HG02759 (cell line): ENCODE measurements around the gene CBX8.

Source experiments
- ATAC-seq: cut with Tn5 transposase; IDR thresholded peaks from one replicate; pipeline ENCODE4 v1.9.1; 2021; ENCODE audit warnings: mild to moderate bottlenecking, moderate library complexity; ENCODE audit not compliant: unreplicated experiment

CBX8 gene

DNA sequence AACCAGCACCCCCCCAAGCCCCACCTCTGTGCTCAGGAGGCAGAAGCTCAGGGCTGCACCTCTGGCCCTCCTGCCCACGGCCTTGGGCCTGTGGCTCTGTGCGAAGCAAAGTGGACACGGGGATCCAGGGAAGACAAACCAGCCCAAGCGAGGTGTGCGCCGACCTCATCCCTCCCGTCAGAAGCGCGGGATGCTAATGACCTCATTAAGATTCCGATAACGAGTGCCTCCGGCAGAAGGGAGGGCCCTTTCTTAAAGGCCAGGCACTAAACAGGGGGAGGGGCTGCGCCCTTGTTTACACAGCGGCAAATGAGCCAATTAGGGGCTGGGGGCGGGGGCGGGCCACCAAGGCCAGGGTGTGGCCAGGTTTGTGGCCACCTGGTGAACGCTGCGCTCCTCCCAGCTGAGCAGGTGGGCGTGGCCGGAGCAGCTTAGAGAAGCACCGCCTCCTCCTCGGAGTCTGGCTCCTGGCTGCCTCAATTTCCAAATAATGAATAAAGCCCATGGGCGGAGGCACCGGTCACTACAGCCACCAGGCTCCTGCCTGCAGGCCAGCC lies 39.2 kb upstream of the CBX8 start:
- no peak for ATAC-seq

DNA sequence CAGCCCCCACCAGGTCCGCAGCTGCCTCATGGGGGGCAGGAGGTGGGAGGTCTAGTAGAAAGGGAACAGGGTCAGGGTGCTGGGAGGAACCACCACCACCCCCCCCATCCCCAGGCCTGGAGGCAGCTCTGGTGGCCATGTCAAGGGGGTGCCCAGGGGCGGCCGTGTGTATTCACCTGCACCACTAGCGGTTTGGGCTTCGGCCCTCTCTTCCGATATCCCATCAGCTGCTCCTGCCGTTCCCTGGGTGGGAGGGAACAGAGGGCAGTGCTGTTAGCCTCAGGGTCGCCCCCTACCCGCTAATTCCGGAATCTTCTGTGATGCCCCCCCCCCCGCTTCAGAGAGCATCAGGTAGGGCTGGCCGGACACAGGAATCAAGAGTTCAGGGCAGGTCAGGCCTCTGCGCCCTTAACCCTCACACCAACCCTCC lies 38.6 kb upstream of the CBX8 start:
- no peak for ATAC-seq

DNA sequence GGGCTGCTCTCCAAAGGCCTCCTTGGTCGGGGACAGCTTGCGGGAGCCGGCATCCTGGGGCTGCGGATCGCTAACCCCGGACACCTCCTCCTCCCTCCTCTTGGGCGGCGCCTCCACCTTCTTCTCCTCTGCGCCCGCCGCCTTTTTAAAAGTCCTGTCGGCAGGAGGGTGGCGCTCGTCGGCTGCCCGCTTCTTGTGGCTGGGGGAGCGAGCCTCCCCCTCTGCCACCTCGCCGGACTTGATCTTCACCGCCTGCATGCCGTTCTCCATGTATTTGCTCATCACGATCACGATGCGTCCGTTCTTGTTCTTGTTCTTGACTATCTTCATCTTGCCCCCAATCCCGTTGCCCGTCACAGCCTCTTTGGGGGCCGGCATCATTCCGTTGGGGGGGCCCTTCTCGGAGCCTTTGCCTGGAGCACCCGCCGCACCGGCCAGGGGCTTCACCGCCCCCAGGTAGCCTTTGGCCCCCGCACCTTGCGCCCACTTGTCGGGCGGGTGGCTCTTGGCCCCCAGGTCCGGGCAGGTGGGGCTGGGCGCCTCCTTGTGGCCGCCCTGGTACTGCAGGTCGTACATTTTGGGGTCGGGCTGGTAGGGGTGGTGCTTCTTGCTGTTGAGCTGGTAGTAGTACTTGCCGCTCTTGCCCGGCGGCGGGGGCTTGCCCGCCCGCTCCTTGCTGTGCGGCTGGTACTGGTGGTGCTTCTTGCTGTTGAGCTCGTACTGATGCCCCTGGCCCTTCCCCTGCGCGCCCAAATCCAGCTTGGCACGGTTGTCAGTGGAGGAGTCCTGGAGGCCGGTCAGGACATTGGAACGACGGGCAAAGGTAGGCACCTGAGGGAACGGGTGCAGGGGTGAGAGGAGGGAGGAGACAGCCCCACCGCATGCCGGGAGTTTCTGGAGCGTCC lies 37.9 kb upstream of the CBX8 start:
- ATAC-seq, result no peak

DNA sequence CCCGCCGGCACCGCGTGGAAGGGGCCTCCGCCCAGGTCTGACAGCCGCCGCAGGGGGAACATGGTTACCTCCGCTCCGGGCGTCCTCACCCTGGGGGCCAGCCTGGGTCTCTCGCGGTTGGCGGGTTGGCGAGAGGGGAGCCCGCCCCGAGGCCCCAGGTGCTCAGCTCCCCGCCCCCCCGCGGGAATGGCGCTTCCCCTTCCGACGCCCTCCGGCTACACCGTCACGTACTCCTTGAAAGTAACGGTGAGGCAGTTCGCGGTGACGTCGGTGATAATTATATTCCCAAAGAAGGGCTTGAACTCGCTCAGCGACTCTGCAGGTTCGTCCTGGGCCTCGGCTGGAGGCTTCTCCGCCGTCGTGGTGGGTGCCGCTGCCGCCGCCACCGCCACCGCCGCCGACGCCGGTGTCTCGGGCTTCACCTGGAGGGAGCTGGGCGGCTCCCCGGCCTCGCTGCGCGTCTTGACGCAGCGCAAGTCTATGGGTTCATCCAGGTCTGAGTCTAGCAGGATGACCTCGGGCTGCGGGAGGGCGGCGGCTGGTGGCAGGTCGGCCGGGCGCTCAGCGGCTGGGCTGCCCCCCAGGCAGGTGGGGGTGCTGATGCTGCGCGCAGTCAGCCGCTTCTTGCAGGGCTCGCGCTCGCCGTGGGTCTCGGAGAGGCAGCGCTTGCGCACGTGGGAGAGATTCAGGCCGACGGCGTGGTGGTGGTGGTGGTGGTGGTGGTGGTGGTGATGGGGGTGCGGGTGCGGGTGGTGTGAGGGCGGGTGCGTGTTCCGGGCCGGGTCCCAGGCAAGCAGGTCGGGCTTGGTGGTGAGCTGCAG lies 37.1 kb upstream of the CBX8 start:
- ATAC-seq, result no peak

DNA sequence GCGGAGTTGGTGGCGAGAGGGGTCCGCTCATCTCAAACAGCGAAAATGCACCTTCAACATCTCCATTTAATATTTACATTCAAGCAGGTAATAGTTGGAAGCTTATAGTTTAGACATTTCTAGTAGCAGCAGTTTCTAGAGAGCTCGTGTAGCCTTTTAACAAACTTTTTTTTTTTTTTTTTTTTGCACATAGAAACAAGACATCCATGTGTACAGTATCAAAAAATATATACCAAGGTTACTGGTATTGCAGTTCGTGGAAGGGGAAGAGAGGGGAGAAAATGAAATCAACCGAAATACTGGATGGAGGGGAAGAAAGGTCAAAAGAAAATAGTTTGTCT lies 36.2 kb upstream of the CBX8 start:
- no peak for ATAC-seq

DNA sequence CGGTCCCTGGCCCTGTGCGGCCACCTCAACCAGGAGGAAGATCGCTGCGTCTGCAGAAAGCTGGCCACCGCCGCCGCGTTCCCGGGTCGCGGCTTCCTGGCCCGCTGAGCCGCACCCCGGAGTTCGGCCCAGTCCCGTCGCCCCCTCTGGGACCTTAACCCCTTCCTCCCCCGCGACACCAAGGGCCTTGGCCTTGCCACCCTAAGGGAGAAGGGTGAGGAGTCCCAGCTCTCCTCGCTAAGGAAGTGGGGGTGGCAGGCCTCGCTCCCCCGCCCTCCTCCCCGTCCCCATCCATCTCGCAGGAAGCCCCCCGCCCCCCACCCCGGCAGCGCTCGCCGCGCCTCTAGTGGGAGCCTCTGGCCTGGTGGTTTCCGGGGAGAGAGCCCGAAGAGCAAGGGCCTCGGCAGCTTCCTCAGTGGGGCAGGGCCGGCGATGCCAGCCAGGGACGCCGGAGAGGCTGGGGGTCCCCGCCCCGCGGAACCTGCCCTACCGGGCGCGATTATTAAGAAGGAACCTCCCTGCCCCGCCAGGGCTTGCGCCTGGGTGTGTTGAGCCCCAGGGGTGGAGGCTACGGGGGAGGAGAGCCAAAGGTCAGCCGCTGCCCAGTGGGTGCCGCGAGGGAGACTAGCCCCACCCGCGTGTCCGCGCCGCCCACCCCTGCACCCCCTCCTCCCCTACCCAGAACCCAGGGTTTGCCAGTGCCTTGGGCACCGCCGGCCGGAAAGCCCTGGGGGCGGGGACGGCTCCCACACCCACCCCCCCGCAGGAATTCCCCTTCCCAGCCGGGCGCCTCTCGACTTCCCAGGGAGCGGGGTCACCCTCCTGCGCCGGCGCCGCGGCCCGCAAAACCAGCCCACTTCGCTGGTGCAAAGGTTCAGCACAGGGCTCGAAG lies 35.6 kb upstream of the CBX8 start:
- no peak for ATAC-seq

DNA sequence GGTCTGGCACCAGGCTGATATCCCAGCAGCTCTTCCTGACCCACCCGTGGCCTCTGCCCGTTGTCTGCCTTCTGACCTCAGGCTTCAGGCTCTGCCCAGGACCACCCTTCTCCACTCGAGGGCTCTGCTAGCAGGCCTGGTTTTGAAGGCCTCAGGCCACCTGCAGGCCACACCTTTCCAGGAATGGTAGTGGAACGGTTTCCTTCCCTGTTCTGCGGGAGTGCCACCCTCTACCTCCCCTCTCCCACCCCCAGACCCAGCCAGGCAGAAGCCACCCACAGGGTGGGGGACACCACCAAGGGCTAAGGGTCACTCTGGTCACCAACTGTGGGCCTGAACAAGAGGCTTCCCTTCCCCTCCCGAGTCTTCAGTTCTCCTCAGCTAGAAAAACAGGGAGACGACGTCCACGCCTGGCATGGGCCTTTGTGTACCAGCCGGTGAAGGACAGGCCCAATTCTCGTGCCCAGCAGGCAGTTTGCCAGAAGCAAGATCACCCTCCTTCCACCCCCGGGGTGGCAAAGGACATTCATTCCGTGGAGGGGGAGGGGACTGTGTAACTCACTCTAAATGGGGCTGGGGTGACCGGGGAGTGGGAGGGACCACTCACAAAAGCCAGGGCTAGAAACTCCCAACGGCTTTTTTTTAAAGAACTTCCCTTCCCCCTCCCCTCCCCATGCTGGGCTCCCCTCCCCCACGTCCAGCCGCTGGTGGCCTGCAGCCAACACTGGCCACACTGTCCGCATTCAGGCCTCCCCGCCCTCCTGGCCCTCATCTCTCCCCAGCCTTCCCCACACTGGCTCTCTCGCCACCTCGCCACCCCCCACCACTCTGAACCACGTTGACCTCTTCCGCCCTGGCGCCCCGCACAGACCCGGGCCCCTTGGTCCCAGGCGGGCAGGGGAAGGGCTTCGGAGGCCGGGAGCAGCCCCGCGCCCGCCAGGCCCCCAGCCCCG lies 34.7 kb upstream of the CBX8 start:
- no peak for ATAC-seq

DNA sequence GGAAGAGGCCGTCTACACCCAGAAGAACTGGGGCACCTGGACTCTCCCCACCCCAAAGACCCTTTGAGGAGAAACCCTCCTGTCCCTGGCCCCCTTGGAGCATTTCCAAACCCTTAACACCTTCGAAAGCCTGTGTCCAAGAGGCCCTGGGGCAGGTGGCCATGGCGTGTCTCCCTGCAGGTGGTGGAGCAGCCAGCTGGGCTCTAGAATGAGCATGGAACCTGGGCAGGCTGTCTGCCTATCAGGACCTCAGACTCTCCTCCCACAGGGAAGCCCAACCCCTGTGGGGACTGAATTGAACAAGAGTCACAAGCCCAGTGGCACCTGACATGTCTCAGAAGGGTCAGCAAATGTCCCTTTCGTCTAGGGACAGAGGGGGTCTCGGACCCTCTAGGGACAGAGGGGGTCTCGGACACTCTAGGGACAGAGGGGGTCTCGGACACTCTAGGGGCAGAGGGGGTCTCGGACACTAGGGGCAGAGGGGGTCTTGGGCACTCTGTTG lies 33.9 kb upstream of the CBX8 start:
- ATAC-seq, result no peak

DNA sequence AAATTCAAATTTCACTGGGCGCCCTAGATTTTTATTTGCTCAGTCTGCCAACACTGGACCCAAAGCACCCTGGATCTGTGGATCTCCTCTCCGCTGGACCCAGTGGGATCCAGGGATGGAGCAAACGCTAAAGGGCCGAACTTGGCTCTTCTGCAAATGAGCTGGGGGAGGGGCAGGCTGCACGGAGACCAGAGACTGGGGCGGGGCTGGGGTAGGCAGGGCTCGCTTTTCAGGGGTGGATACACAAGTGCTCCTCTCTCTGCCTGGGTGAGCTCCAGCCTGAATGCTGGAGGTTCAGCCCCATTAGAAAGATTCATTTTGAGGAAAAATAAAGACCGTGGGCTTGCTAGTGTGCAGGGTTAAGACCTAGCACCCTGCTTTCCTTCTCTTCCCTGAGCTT lies 33.4 kb upstream of the CBX8 start:
- ATAC-seq, result no peak

DNA sequence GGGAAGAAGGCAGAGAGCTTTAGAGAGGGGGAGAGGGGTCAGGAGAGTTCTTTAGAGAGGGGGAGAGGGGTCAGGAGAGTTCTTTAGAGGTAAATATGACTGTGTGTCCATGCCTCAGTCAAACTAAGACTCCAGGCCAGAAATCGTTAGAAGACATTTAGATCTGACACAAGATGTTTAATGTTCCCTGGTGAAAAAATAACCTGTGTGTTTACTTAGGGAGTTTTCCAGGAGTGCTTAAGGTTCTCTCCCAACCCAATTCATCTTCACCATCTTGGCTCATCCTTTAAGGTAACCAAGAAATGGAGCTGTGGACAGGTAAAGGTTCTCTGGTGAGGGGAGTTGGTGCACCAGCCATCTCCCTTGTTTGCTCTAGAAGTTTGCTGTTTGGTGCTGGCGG lies 32.6 kb upstream of the CBX8 start:
- ATAC-seq, result no peak

DNA sequence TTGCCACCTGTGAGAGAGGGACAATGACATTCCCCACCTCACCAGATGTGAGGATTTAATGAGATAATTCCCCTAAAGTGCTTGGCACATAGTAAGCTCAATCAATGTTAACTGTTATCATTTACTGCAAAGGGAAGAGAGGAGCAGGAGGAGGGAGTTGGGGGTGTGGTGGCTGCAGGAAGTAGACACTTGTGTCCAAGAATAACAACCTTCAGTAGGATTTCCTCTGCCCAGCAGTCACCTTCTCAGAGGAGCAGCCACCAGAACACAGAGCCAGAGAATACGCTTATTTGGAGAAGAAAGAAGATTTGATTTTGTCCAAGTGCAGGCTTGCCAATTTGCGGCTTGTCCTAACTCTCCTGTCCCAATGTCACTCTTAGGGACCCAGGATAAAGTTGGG lies 32.1 kb upstream of the CBX8 start:
- ATAC-seq, result no peak

DNA sequence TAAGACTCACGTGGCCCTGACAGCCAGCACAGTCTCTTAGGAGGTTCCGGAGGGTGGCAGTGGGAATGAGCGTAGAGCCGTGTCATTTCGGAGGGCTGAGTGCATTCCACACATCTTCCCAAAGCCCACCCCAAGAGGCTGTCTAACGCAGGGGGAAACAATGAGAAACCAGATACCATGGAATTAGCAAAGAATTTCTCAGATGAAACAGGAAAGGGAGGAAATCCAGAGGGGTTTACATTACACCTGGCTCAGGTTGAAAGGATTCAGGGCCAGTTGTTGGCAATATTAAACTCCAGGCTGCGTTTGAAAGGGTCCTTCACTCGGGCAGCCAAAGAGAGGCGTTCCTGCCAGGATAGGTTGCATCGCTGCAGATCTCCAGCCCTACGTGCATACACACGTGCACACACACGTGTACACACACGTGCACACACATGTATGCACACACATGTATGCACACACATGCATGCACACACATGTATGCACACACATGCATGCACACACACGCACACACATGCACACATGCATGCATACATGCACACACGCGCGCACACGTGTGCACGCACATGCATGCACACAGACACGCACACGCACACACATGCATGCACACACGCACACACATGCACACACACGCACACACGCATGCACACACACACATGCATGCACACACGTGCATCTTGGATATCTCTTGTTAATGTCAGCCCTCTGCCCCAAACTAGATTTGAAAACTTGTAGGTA lies 30.1 kb upstream of the CBX8 start:
- ATAC-seq, result no peak

DNA sequence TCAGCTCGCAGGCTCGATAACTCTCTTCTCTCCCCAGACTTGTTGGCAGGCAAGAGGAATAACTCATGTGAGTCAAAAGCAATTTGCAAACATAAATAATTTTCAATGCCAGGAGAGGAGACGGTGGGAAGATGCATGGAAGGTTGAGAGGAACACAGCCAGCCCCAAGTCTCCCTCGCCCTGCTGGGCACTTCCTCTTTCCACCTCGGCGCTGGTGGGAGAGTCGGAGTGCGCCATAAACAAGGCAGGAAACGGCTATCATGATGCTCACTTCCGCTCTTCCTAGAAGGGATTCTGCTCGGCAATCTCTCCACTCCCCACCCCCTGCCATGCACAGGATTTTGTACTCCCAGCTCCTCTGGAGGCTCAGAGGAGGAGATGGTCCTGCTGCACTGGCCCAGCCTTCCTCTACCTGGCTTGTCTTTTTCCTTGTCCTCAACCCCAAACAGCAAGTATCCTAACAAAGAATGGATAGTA lies 29.4 kb upstream of the CBX8 start:
- ATAC-seq, result no peak

DNA sequence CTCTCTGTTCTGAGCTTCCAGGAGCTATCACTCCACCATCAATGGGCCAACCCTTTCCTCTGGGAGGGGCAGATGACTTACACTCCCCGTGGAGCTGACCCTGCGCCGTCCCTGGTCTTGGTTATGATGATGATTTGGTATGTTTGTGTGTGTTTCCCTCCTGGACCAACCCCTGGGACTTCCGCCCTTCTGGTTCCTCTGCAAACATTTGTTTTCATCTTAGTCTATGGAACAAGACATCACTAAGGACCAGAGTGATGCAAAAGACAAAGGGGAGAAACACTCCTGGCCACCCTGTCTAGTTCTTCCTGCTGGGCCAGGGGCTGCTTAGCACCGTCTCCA lies 28.7 kb upstream of the CBX8 start:
- ATAC-seq, result no peak

DNA sequence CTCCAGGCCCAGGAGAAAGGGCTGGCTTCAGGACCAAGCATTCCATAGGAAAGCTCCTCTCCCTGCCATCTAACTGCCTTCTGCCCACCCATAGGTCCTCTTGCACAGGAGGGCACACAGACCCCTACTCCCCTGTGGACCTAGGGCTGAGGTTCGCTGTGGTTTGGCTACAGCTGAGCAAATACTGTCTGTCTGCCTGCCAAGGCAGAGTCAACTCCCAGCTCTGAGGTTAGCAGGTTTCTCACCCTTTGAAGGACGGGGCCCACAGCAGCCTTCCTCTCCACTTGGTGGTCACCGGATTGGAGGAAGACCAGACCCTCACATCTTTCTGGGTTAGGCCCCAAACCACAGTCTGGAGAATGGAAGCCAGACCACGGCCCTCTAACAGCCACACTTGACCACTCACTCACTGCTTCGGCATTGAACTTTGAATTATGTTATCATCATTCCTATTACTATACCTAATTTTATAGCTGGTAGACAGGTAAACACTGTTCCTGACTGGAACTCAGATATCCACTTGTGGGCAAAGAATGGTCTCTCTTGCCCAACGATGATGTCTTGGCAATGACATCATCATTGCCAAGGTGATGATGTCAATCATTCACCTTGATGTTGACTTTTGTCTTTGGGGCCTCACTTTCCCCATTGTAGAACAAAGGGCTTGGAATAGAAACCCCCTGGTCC lies 28.2 kb upstream of the CBX8 start:
- no peak for ATAC-seq

DNA sequence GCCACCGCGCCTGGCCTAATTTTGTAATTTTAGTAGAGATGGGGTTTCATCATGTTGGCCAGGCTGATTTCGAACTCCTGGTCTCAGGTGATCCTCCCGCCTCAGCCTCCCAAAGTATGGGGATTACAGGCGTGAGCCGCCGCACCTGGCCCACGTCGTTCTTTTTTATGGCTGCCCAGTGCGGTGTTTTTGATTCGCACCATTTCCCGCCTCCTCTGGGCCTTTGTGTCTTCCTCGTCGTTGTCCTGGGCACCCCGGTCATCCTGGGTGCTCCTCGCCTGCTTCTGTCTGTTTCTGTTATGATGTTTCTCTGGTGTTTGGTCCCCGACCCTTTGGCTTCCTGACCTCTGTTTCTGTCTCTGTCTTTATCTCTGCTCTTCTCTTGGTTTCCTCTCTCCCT lies 27.4 kb upstream of the CBX8 start:
- ATAC-seq, result no peak

DNA sequence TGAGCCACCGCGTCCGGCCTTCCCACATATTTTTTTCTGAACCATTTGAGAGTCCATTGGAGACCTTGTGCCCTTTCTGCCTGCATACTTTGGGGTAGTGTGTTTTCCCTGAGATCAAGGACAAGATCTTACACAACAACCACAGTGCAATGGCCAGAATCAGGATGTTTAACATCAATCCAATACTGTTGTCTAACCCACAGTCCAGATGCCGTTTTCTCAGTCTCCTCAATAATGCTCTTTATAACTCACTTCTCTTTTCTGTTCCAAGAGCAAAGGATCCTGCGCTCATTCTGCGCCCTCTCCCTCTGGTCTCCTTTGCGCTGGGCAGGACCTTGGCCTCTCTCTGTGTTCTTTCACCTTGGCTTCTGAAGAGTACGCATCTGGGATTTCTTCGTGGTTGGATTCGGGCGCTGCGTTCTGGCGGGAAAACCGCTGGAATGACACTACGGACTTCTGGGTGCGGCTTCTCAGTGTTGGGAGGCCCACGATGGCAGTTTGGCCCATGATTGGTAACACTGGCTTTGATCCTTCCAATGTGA lies 25.8 kb upstream of the CBX8 start:
- ATAC-seq, result no peak
